SK-N-SH treated with all-trans-retinoic acid at 6 μM for 48 hours (cell line): ENCODE results near the gene PUS7.
"Not testable (repeated sequence)": the region's sequence is repeated elsewhere in the genome, so short reads cannot be mapped to it uniquely, and the experiment has no call there.

Experiments
- ATAC-seq: fragments of 200-7000 bp; cut with Tn5 transposase; 3 replicates; pipeline ENCODE4 v1.9.1; 2020; ENCODE audit warnings: mild to moderate bottlenecking, moderate library complexity
- ARNTL ChIP-seq: fragments of 450-650 bp; formaldehyde crosslinking; IDR thresholded peaks from 2 replicates; pipeline ENCODE4 v1.5.0; 2020; ENCODE audit warnings: low read depth, mild to moderate bottlenecking, moderate library complexity, borderline replicate concordance
- BACH2 ChIP-seq: fragments of 250-450 bp; sonication (Bioruptor Pico); IDR thresholded peaks from 2 replicates; pipeline ENCODE4 v1.9.0; 2021; ENCODE audit warnings: mild to moderate bottlenecking, borderline replicate concordance
- CREB5 ChIP-seq: fragments of 250-450 bp; sonication (Bioruptor Pico); IDR thresholded peaks from 2 replicates; pipeline ENCODE4 v1.5.1; 2020; ENCODE audit warnings: low read depth, mild to moderate bottlenecking, moderate library complexity
- CSDC2 ChIP-seq: fragments of 250-450 bp; sonication (Bioruptor Pico); IDR thresholded peaks from 2 replicates; pipeline ENCODE4 v1.5.0; 2020; ENCODE audit warnings: mild to moderate bottlenecking, moderate library complexity
- ISL1 ChIP-seq: fragments of 250-450 bp; sonication (Bioruptor Pico); IDR thresholded peaks from 2 replicates; pipeline ENCODE4 v2.1.2; 2022; ENCODE audit warnings: mild to moderate bottlenecking, moderate library complexity
- OSR1 ChIP-seq: fragments of 250-450 bp; sonication (Bioruptor Pico); IDR thresholded peaks from 2 replicates; pipeline ENCODE4 v1.8.0; 2022; ENCODE audit warnings: moderate library complexity, mild to moderate bottlenecking, inconsistent platforms
- PATZ1 ChIP-seq: fragments of 250-450 bp; sonication (Bioruptor Pico); IDR thresholded peaks from 2 replicates; pipeline ENCODE4 v1.8.0; 2020; ENCODE audit warnings: mild to moderate bottlenecking, moderate library complexity, borderline replicate concordance
- POU6F1 ChIP-seq: fragments of 250-450 bp; sonication (Bioruptor Pico); IDR thresholded peaks from 2 replicates; pipeline ENCODE4 v1.8.0; 2021; ENCODE audit warnings: low read depth, mild to moderate bottlenecking, moderate library complexity, borderline replicate concordance
- PPARA ChIP-seq: fragments of 250-450 bp; sonication (Bioruptor Pico); IDR thresholded peaks from 2 replicates; pipeline ENCODE4 v1.5.0; 2020; ENCODE audit warnings: mild to moderate bottlenecking, borderline replicate concordance
- SNAI2 ChIP-seq: fragments of 250-450 bp; sonication (Bioruptor Pico); IDR thresholded peaks from 2 replicates; pipeline ENCODE4 v1.5.0; 2020; ENCODE audit warnings: mild to moderate bottlenecking, moderate library complexity
- TCF4 ChIP-seq: fragments of 250-450 bp; sonication (Bioruptor Pico); IDR thresholded peaks from 2 replicates; pipeline ENCODE4 v1.8.0; 2021; ENCODE audit warnings: mild to moderate bottlenecking, moderate library complexity, borderline replicate concordance
- TOX ChIP-seq: fragments of 250-450 bp; sonication (Bioruptor Pico); IDR thresholded peaks from 2 replicates; pipeline ENCODE4 v1.8.0; 2021; ENCODE audit warnings: mild to moderate bottlenecking, moderate library complexity, borderline replicate concordance
- TSHZ2 ChIP-seq: fragments of 250-450 bp; sonication (Bioruptor Pico); IDR thresholded peaks from 2 replicates; pipeline ENCODE4 v1.5.0; 2020; ENCODE audit warnings: mild to moderate bottlenecking, moderate library complexity
- ZFP3 ChIP-seq: fragments of 250-450 bp; sonication (Bioruptor Pico); IDR thresholded peaks from 2 replicates; pipeline ENCODE4 v1.5.0; 2020; ENCODE audit warnings: mild to moderate bottlenecking, moderate library complexity
- ZNF565 ChIP-seq: fragments of 450-650 bp; formaldehyde crosslinking; conservative IDR thresholded peaks from 2 replicates; pipeline ENCODE4 v1.5.0; 2020; ENCODE audit warnings: low read depth, mild to moderate bottlenecking, moderate library complexity
- ZNF70 ChIP-seq: fragments of 450-650 bp; formaldehyde crosslinking; IDR thresholded peaks from 2 replicates; pipeline ENCODE4 v1.5.0; 2020; ENCODE audit warnings: mild to moderate bottlenecking, moderate library complexity

PUS7 gene

GRCh38 chr7:105530546-105530945, 8.5 kb upstream of the PUS7 start (continued):
- TF ChIP-seq ZNF70 (no peak), TOX (CRISPR knock-in tag) (no peak), TSHZ2 (CRISPR knock-in tag) (no peak), ISL1 (CRISPR knock-in tag) (no peak)
- TF ChIP-seq, all 23 proteins: peak for 0

- ATAC-seq: no peak
- TF ChIP-seq ZNF565 (no peak), CREB5 (CRISPR knock-in tag) (no peak), PATZ1 (CRISPR knock-in tag) (no peak), CSDC2 (CRISPR knock-in tag) (no peak), ZFP3 (CRISPR knock-in tag) (no peak), ARNTL (CRISPR knock-in tag) (no peak), ISL1 (CRISPR knock-in tag) (no peak)
These were observed 8.1 kb upstream of the PUS7 start for GRCh38 chr7:105530126-105530525.

- ATAC-seq: not testable (repeated sequence)
These were observed 5.7 kb upstream of the PUS7 start for GRCh38 chr7:105527737-105528136.

GRCh38 chr7:105524840-105525239, 2.8 kb upstream of the PUS7 start:
- TF ChIP-seq OSR1 (no peak), ARNTL (CRISPR knock-in tag) (no peak), BACH2 (CRISPR knock-in tag) (no peak), PATZ1 (CRISPR knock-in tag) (no peak), SNAI2 (CRISPR knock-in tag) (no peak), ZNF70 (no peak), ISL1 (CRISPR knock-in tag) (no peak), POU6F1 (CRISPR knock-in tag) (no peak), TCF4 (CRISPR knock-in tag) (no peak), ZNF565 (no peak), PPARA (CRISPR knock-in tag) (no peak), CREB5 (CRISPR knock-in tag) (no peak)
- no peak for ATAC-seq

- ATAC-seq: not testable (repeated sequence)
These were observed 2.4 kb upstream of the PUS7 start for GRCh38 chr7:105524423-105524822.
